Measurements from ENCODE around the gene HRAS. TPM values are rescaled to one million over a fixed set of nuclear protein-coding genes. Genes with fewer than 3 reads are reported as not detected.
"Not testable (repeated sequence)": the region's sequence is repeated elsewhere in the genome, so short reads cannot be mapped to it uniquely, and the experiment has no call there.

Gene HRAS
- polyA plus RNA-seq, 3 donors = 39.3 to 52.1 (median 50.3) TPM

DNA sequence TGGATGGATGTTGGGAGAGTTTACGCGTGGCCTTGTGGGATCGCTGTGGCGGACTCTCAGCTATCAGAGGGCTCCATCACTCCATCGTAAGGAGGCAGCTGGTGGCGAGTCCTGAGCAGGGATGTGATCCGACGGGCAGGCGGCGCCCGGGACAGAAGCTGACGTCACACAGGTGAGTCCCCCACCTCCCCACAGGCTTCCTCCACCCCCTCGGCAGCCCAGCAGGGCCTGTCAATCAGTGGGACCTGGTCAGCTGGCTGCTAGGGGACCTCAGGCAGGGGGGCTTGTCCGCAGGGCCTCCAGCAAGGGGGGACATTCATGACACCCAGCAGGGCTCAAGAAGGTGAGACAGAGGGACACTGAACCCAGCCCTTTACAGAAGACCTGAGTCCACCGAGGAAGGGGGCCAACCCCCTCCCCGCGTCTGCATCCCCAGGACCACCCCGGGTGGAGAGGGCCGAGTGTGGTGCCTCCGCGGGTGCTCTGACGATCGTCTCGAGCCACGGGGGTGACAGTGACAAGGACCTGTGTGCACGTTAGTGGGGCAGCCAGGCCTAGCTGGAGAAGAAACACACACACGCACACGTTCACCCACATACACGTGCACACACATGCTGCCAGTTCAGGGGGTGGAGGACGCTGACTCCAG is 7.1 kb downstream of the HRAS start:
- no peak for DNase-seq (ENCODE audit: extremely low read depth in 1 of 11, low read depth in 9 of 11, low spot score in 4 of 11)

DNA sequence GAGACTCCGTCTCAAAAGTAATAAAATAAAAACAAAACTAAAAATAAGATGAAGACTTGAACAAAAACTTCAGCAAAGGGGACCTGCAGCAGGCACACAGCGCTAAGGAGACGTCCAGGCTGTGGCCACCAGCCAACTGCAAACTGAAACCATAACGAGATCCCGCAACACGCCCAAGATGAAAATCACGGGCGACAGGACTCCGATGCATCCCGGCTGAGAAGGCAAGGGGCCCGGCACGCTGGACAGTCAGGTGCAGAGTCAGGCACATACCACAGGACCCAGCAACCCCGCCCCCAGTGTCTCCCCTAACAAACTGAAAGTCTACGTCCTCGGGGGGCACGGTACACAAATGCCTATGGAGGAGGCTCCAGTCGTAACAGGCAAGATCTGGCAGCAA is 9.2 kb downstream of the HRAS start:
- DNase-seq (ENCODE audit: extremely low read depth in 1 of 11, low read depth in 9 of 11, low spot score in 4 of 11) = no peak

DNA sequence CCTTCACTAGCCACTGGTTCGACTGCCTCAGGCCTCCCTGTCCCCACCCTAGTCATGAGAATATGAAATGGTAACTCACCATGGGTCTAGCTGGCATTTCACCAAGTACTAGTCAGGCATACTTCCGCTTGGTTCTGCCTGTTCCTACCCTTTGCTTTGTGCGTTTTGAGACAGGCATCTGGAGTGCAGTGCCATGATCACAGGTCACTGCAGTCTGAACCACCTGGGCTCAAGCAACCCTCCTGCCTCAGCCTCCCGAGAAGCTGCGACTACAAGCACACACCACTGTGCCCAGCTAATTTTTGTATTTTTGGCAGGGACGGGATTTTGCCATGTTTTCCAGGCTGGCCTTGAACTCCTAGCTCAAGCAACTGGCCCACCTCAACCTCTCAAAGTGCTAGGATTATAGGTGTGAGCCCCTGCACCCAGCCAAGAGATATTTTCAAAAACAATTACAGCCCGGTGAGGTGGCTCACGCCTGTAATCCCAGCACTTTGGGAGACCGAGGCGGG is 14.1 kb downstream of the HRAS start:
- no peak for DNase-seq (ENCODE audit: extremely low read depth in 1 of 11, low read depth in 9 of 11, low spot score in 4 of 11)

DNA sequence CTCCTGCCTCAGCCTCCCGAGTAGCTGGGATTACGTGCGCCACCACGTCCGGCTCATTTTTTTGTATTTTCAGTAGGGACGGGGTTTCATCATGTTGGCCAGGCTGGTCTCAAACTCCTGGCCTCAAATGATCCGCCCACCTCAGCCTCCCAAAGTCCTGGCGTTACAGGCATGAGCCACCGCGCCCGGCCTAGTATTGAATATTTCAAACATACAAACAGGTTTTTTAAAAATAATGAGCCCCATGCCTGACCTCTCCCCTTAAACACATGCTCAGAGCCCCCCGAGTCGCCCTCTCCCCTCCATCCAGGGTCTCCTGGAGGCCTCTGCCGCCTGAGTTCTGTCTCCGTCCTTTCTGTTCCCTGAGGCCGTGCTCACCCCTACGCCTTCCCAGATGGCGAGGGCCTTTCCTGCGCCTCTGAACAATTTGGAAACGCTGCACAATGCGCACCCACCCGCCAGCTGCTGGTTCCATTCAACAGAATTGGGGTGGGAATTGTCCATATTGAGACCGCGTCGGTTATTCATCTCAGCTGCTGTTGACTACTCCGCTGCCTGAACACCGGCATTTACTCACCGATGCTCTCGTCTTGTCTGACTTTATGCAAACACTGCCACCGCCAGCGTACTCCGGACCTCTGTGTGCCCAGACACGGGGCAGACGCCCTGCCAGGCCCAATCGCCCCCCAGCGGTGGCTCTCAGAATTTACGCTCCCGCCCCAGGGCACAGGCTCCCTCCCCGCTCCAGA is 14.8 kb downstream of the HRAS start:
- DNase-seq (ENCODE audit: extremely low read depth in 1 of 11, low read depth in 9 of 11, low spot score in 4 of 11) = no peak

DNA sequence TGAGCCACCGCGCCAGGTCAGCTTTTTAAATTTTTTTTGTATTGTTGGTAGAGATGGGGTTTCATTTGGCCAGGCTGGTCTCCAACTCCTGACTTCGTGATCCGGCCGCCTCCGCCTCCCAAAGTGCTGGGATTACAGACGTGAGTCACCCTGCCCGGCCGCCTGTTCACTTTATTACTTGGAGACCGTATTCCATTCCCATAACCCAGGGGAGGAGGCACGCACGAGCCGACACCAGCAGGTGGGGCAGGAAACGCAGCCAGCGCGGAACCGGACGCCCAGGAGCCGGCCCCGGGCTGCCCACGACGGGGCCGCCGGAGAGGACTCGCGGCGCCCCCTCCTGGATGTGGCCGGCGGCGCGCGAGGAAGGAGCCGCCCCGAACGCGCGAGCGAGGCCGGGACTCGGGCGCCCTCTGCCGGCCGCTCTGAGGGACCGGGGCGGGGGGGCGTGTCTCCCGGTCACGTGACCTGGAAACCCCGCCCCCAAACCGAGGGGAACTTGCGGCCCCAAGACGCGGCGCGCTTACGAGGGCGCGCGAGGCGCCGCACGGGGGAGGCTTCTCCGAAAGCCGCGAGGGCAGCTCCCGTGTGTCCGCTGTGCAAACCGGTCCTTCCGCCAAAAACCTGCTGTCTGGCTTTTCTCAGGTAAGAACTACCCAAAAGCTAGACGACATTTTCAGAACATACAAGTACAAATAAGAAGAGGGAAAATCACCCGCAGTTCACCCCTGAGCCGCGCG is 16.7 kb downstream of the HRAS start:
- peak in 4 of 11 donors; percentile 63 to 80 (median 76) for DNase-seq (ENCODE audit: extremely low read depth in 1 of 11, low read depth in 9 of 11, low spot score in 4 of 11)

DNA sequence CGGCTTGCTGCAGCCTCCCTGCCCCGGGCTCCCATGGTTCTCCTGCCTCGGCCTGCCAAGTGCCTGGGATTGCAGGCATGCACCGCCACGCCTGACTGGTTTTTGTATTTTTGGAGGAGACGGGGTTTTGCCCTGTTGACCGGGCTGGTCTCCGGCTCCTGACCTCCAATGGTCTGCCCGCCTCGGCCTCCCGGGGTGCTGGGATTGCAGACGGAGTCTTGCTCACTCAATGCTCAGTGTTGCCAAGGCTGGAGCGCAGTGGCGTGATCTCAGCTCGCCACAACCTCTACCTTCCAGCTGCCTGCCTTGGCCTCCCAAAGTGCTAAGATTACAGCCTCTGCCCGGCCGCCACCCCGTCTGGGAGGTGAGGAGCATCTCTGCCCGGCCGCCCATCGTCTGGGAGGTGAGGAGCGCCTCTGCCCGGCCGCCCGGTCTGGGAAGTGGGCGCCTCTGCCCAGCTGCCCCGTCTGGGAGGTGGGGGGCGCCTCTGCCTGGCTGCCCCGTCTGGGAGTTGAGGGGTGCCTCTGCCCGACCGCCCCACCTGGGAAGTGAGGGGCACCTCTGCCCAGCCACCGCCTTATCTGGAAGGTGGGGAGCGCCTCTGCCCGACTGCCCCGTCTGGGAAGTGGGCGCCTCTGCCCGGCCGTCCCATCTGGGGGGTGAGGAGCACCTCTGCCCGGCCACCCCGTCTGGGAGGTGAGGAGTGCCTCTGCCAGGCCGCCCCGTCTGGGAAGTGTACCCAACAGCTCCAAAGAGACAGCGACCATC is 18.3 kb downstream of the HRAS start:
- not testable (repeated sequence) for DNase-seq (ENCODE audit: extremely low read depth in 1 of 11, low read depth in 9 of 11, low spot score in 4 of 11)

DNA sequence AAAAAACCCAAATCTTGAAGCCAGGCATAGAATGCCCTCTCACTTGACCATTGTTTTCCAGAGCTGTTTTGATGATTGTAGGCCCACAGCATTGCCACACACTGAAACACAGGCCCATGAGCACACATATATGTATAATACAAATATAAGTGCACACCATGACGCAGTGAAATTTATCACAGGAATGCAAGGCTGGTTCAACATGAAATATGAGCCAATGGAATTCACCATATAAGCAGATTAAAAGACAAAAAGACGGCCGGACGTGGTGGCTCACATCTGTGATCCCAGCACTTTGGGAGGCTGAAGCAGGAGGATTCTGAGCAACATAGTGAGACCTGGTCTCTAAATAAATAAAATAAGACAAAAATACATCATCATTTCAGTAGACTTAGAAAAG is 19.0 kb downstream of the HRAS start:
- DNase-seq (ENCODE audit: extremely low read depth in 1 of 11, low read depth in 9 of 11, low spot score in 4 of 11) = no peak

DNA sequence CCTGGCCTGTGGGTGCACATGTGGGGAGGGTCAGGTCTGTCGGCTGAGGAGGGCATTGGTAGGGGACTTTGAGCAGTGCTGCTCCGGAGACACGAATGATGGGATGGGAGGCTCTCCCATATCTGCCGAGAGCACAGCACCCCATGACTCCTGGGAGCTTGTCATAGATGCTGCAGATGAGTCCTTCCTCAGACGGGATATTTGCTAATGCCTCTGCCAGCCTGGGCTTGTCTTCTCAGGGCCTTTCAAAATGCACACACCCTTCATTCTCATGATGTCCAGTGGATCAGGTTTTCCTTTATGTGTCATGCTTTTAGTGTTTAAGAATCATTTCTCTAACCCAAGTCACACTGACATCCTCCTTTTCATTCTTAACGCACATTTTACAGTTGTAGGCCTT is 20.2 kb downstream of the HRAS start:
- DNase-seq (ENCODE audit: extremely low read depth in 1 of 11, low read depth in 9 of 11, low spot score in 4 of 11) = no peak

DNA sequence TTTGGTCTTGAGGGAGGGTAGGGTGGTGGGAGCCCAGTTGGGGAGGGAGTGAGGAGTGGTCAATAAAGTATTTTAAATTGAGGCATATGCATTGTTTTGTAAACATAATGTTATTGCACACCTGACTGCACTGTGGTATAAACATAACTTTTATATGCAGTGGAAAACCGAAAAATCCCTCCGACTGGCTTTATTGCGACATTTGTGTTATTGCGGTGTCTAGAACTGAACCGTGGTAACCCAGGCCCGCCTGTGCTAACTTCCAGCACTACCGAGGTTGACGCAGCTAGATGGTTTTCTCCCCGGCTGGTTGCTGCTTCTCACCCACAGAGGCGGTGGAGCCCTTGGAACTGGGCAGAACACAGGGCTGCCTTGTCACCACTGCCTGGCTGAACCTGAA is 20.8 kb downstream of the HRAS start:
- no peak for DNase-seq (ENCODE audit: extremely low read depth in 1 of 11, low read depth in 9 of 11, low spot score in 4 of 11)

DNA sequence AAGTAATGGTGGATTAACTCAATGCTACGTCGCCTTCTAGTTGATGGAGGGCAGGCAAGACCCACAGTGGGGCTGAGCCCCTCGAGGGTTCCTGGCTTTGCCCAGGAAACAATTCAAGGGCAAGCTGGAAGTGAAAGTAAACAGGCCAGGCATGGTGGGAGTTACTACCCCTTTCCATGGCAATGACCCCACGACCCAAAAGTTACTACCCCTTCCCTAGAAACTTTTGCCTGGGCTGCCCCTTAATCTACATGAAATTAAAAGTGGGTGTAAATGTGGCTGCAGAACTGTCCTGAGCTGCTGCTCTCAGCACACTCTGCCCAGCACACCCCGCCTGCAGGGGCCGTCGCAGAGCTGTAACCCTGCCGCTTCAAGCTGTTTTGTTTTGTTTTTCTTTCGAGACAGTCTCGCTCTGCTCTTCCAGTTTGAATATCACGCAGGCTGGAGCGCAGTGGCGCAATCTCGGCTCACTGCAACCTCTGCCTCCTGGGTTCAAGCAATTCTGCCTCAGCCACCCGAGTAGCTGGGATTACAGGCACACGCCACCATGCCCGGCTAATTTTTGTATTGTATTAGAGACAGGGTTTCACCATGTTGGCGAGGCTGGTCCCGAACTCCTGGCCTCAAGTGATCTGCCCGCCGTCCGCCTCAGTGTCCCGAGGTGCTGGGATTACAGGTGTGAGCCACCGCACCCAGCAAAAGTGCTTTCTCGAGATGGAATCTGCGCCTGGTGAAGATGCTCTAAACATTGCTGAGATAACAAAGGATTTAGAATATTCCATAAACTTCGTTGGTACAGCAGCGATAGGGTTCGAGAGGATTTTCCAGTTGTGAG is 22.4 kb downstream of the HRAS start:
- no peak for DNase-seq (ENCODE audit: extremely low read depth in 1 of 11, low read depth in 9 of 11, low spot score in 4 of 11)

DNA sequence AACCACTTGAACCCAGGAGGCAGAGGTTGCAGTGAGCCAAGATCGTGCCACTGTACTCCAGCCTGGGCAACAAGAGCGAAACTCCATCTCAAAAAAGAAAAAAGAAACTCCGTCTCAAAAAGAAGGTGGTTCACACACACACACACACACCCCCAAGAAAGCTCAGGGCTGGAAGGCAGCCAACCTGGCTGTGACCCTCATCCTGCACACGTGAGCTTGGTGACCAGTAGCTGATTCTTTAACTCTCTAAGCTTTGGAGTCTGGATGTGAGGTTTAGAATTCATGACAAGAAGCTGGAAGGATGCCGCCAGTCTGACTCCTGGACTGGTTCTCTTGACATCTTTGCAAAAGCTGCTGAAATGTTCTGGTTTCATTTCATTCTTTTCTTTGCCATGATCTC is 26.4 kb downstream of the HRAS start:
- DNase-seq (ENCODE audit: extremely low read depth in 1 of 11, low read depth in 9 of 11, low spot score in 4 of 11) = no peak

DNA sequence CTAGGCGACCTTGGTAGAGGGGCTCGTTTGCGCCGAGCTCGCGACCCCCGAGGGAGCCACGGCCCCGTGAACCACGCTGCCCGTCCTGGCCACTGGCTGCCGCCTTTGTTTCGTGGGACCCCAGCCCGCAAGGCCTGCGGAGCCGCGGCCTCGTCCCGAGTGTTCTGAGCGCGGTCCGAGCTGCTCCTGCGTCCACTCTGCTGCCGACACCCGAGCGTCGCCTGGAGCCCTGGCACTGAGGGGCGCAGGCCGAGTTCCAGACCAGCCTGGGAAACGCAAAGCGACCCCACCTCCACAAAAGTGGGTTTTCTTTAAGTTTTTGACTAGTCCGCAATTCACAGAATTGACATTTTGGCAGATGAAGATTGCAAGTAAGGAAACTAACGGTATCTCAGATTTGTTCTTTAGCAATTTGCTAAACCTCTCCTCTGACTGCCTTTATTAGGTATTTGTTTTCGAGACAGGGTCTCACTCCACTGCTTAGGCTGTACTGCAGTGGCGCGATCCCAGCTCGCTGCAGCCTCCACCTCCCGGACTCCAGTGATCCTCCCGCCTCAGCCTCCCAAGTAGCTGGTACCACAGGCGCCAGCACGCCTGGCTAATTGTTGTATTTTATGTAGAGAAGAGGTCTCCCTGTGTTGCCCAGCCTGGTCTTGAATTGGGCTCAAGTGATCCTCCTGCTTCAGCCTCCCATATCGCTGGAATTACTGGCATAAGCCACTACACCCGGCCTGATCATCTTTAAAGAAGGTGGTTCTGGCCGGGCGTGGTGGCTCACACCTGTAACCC is 27.5 kb downstream of the HRAS start:
- peak in 1 of 11 donors; percentile 12 for DNase-seq (ENCODE audit: extremely low read depth in 1 of 11, low read depth in 9 of 11, low spot score in 4 of 11)

DNA sequence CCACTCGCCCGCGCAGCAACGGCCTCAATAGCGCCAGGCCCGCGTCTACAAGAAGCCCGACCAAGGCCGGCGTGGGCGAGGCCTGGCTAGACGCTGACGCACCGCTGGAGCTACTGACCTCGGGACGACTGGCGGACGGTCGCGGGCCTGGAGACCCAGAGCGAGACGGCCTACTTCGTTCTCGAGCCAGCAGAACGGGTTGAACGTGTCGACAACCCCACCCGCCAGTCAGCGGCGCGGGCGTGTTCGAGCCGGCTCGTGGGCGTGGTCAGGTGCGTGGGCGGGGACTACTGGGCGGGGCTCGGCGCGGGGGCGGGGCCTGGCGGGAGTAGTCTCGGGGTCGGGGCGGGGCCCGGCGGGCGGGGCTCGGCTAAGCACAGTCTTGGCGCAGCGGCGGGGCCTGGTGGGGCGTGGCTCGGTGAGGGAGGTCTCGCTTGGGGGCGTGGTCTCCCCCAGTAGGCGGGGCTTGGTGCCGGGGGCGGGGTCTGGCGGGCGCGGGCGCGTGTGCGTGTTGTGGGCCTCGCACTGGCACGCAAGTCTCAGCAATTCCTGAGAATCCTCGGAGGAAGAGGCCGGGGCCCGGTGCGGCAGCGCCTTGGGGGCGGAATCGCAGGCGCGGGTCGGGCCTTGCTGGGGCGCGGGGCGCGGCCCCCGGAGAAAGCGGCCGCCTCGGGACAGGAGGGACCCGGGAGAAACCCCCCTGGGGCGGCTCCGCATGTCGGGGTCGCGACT is 28.2 kb downstream of the HRAS start, which contains the start of gene RNH1:
TSS of gene RNH1 (minus strand) at position 248 of the 732 bp plus-strand sequence. CDS start 5,080 bp downstream, outside the sequence.
- DNase-seq (ENCODE audit: extremely low read depth in 1 of 11, low read depth in 9 of 11, low spot score in 4 of 11) = peak; percentile 72 to 92 (median 89)

DNA sequence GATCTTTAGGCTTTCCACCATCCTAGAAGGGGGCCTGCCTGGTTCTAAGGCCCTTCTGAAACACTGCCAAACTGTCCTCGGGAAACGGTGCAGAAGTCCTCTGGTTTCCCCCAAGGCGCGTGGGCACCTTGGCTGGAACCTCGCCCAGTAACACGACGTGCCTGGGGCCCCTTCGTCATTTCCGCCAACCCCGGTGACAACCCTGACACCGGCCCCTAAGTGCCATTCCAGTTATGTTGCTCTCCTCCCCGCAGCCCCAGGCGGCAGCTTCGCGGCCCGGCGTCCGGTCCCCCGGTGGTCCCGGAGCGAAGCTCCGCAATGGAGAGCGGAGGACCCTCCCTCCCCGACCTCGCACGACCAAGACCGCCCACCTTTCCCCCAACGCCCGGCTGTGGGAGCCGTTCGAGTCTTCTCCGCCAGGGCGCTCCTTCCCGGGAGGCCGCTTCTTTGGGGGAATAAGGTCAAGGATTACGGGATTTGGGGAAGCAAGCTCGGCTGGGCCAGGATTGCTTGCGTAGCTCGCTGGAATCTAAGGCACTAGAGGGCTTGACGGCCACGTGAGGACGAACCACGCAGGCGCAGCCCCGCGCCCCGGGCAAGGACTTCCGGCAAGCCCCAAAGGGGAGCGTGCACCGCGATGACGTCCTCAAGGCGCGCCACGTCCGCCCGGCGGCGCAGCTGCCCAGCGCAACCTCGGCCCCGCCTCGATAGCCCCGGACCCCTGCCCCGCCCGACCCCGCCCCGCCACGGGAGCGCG is 29.0 kb downstream of the HRAS start:
- peak; percentile 89 to 98 (median 95) for DNase-seq (ENCODE audit: extremely low read depth in 1 of 11, low read depth in 9 of 11, low spot score in 4 of 11)

DNA sequence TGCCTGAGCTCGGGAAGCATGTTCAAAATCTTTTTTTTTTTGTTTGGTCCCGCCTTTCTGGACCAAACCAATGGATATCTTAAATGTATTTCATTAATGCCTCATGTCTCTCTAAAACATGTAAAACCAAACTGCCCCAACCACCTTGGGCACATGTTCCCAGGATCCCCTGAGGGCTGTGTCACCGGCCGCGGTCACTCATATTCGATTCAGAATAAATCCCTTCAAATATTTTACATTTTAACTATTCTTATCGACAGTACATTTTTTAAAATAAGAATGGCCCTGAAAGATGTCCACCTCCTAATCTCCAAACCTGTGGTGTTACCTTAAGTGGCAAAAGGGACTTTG is 30.4 kb downstream of the HRAS start:
- no peak for DNase-seq (ENCODE audit: extremely low read depth in 1 of 11, low read depth in 9 of 11, low spot score in 4 of 11)
